Aorta (tissue), 5 donors: ENCODE results near the gene TSNAX. TPM values are rescaled to one million over a fixed set of nuclear protein-coding genes. Genes with fewer than 3 reads are reported as not detected.

Experiments
- ATAC-seq: fragments of 200-7000 bp; cut with Tn5 transposase; one replicate; pipeline ENCODE4 v1.9.1; 2022; ENCODE audit warnings: moderate library complexity; ENCODE audit not compliant: low FRiP score
- DNase-seq, 2 donors: peaks; one replicate each; pipeline ENCODE4 v3.0.0-alpha.2; 2020
- H3K27ac ChIP-seq, 2 donors: one replicate each; pipeline ENCODE4 v1.5.1; 2013; ENCODE audit warnings: low read length in 2 of 2, mild to moderate bottlenecking in 2 of 2, moderate library complexity in 2 of 2, control low read depth in 1 of 2, inconsistent platforms in 1 of 2, low read depth in 1 of 2
- H3K27me3 ChIP-seq, 2 donors: one replicate each; pipeline ENCODE4 v1.6.1; 2013; ENCODE audit warnings: control low read depth in 1 of 2, low read length in 1 of 2, mild to moderate bottlenecking in 1 of 2, moderate library complexity in 1 of 2; ENCODE audit not compliant: insufficient read depth in 2 of 2, control insufficient read depth in 1 of 2
- H3K36me3 ChIP-seq, 2 donors: one replicate each; pipeline ENCODE4 v1.6.1; 2013; ENCODE audit warnings: control low read depth in 1 of 2, low read length in 1 of 2, mild to moderate bottlenecking in 1 of 2; ENCODE audit not compliant: insufficient read depth in 2 of 2, control insufficient read depth in 1 of 2
- H3K4me1 ChIP-seq, 2 donors: one replicate each; pipeline ENCODE4 v1.6.1; 2013; ENCODE audit warnings: low read length in 2 of 2, control low read depth in 1 of 2, mild to moderate bottlenecking in 1 of 2, moderate library complexity in 1 of 2; ENCODE audit not compliant: insufficient read depth in 2 of 2, control insufficient read depth in 1 of 2
- H3K4me3 ChIP-seq, 2 donors: one replicate each; pipeline ENCODE4 v1.5.1; 2013; ENCODE audit warnings: low read length in 2 of 2, control low read depth in 1 of 2, mild to moderate bottlenecking in 1 of 2
- H3K9me3 ChIP-seq: one replicate; pipeline ENCODE4 v1.6.1; 2013; ENCODE audit warnings: mild to moderate bottlenecking, low read length; ENCODE audit not compliant: control insufficient read depth
- WGBS, 2 donors: extraction: QIAGEN DNeasy Blood & Tissue Kit; methylation state at CpG; one replicate each; pipeline ENCODE4 v1.1.7; 2013; 5-methylcytosine and 5-hydroxymethylcytosine counted together
- intact Hi-C, 2 donors: fragments of 100-400 bp; cut with DNase I; formaldehyde crosslinking; loops; one replicate each; pipeline versions ENCODE4 v1.14.2 to v1.15.0; 2022
- long read RNA-seq, 2 donors: library from polyadenylated mRNA; unstranded; transcript quantifications; one replicate each; pipeline ENCODE4 v2.0.0, GENCODE V29; 2020 to 2021
- polyA plus RNA-seq, 2 donors: library from polyadenylated mRNA; stranded (reverse); fragments of 200-250 nt; gene quantifications; one replicate each; pipeline ENCODE4 v1.2.3, GENCODE V29; 2013
- total RNA-seq, 2 donors: library from RNA; stranded (reverse); fragmentation: NEBNext Ultra II Directional; extraction: Animal tissue kit (Norgen Biotek cat#: 25700); gene quantifications; one replicate each; pipeline ENCODE4 v1.2.1, GENCODE V29; 2021
- donor health status: healthy with polysubstance abuse.
- donor health status: Bipolar disorder and iron deficiency.
- donor health status: DM: no; HTN: no; CAD: no.
- donor health status: DM: no; HTN: no; CAD: no.
- donor health status: DM: yes; HTN: yes; CAD: no.

TSNAX gene, protein sequence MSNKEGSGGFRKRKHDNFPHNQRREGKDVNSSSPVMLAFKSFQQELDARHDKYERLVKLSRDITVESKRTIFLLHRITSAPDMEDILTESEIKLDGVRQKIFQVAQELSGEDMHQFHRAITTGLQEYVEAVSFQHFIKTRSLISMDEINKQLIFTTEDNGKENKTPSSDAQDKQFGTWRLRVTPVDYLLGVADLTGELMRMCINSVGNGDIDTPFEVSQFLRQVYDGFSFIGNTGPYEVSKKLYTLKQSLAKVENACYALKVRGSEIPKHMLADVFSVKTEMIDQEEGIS
- 10 to 100 TPM; 37.2 to 42.0 TPM for total RNA-seq
- polyA plus RNA-seq: 10 to 100 TPM; 19.3 to 20.5 TPM
- long read RNA-seq, donor 1, transcript TSNAX-201 (6 exons, 2,650 nt): major isoform, 111 of 127 reads
- long read RNA-seq, donor 1, partial matches to known transcripts: 5 of 127 reads
- long read RNA-seq, donor 1, other reads (novel, unspliced or antisense): 11 of 127 reads
- long read RNA-seq, donor 2, transcript TSNAX-201 (6 exons, 2,650 nt): major isoform, 19 of 24 reads
- long read RNA-seq, donor 2, partial matches to known transcripts: 3 of 24 reads
- long read RNA-seq, donor 2, other reads (novel, unspliced or antisense): 2 of 24 reads

- DNase-seq: peak; percentile 95 to 97
- peak within 1 kb of the TSS in 1 of 2 donors; percentile 85 for H3K27ac ChIP-seq
- peak; percentile 100 for ATAC-seq
- 0% methylated on average over 59 to 61 of the region's 61 CpGs for WGBS, 2 donors
- intact Hi-C loops: loop anchor here (2.0 to 5.0 kb wide), 4 partner anchors 106 to 286 kb away; partner anchors contain the start of genes EGLN1 (in 1 of the 2) and GNPAT (in 1 of the 2)
- H3K4me3 ChIP-seq: peak within 1 kb of the TSS; percentile 71 to 74
- no peaks in the 10 kb centered on the region for H3K9me3 ChIP-seq
- no peaks in the 10 kb centered on the region for H3K27me3 ChIP-seq
- peaks cover 0 to 1% of the 10 kb centered on the region in 2 donors for H3K36me3 ChIP-seq
- peaks cover 0 to 2% of the 10 kb centered on the region in 2 donors for H3K4me1 ChIP-seq
These were observed at the start of gene TSNAX for GRCh38 chr1:231528172-231529029. TSS of gene TSNAX (plus strand) at chr1:231528669. CDS start at chr1:231528811, 142 bp downstream.

DNA sequence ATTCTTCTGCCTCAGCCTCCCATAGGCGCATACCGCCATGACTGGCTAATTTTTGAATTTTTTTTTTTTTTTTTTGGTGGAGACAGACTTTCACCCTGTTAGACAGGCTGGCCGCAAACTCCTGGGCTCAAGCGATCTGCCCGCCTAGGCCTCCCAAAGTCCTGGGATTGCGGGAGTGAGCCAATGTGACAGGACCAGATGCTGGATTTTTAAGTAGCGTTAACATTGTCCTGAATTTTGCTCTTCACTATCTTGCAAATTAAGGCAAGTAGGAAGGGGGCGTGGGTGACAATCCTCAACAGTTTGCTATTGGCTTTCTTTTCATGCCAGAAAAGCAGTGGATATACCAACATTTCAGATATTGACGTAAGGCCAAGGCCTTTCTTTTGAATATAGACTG, 49.7 kb upstream of the TSNAX start:
- DNase-seq (no peak), ATAC-seq (no peak)
- H3K36me3 ChIP-seq: no peaks in the 10 kb centered on the region
- H3K4me3 ChIP-seq: no peak overlapping the region
- H3K9me3 ChIP-seq: no peaks in the 10 kb centered on the region
- no peaks in the 10 kb centered on the region for H3K4me1 ChIP-seq
- WGBS, 2 donors: 92 to 95% methylated on average over 9 of the region's 9 CpGs
- H3K27ac ChIP-seq: no peak overlapping the region
- intact Hi-C loops: no loop called here
- no peaks in the 10 kb centered on the region for H3K27me3 ChIP-seq

DNA sequence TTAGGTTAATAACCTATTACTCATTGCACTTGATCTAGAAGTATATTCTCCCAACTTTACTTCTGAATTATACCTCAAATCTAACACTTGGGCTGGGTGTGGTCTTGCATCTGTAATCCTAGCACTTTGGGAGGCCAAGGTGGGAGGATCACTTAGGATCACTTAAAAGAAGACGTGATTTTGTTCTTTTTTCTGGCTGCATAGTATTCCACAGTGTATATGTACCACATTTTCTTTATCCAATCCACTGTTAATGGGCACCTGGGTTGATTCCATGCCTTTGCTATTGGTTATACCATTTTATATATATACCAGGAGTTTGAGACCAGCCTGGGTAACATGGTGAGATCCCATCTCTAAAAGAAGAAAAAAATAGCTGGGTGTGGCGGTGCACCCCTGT, 48.5 kb upstream of the TSNAX start:
- no peak for DNase-seq
- intact Hi-C loops: no loop called here
- H3K27ac ChIP-seq: no peak overlapping the region
- no peak for ATAC-seq
- no peaks in the 10 kb centered on the region for H3K36me3 ChIP-seq
- H3K9me3 ChIP-seq: no peaks in the 10 kb centered on the region
- no peaks in the 10 kb centered on the region for H3K4me1 ChIP-seq
- 96 to 100% methylated on average over 2 of the region's 2 CpGs for WGBS, 2 donors
- no peaks in the 10 kb centered on the region for H3K27me3 ChIP-seq
- no peak overlapping the region for H3K4me3 ChIP-seq

DNA sequence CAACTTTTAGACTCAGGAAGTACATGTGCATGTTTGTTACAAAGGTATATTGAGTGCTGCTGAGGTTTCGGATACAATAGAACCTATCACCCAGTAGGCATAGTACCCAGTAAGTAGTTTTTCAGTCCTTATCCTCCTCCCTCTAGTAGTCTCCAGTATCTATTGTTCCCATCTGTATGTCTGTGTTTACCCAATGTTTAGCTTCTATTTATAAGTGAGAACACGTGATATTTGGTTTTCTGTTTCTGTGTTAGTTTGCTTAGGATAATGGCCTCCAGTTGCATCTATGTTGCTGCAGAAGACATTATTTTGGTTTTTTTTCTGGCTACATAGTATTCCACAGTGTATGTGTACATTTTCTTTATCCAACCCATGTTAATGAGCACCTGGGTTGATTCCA, 47.2 kb upstream of the TSNAX start:
- Histone ChIP-seq H3K36me3 (no peaks in the 10 kb centered on the region), H3K4me3 (no peak overlapping the region), H3K9me3 (no peaks in the 10 kb centered on the region), H3K27ac (no peak overlapping the region), H3K4me1 (no peaks in the 10 kb centered on the region), H3K27me3 (no peaks in the 10 kb centered on the region)
- 73 to 85% methylated on average over 2 of the region's 2 CpGs for WGBS, 2 donors
- intact Hi-C loops: no loop called here
- ATAC-seq: no peak
- no peak for DNase-seq

GRCh38 chr1:231485029-231485784, 43.3 kb upstream of the TSNAX start:
- ATAC-seq (no peak), DNase-seq (no peak)
- Histone ChIP-seq H3K4me3 (no peak overlapping the region), H3K36me3 (no peaks in the 10 kb centered on the region), H3K27me3 (no peaks in the 10 kb centered on the region), H3K9me3 (no peaks in the 10 kb centered on the region), H3K4me1 (no peaks in the 10 kb centered on the region), H3K27ac (no peak overlapping the region)
- intact Hi-C loops: no loop called here
- whole genome bisulfite sequencing, 2 donors: 20 to 35% methylated on average over 6 of the region's 6 CpGs

- Histone ChIP-seq H3K27ac (no peak overlapping the region), H3K4me1 (no peaks in the 10 kb centered on the region), H3K4me3 (no peak overlapping the region), H3K9me3 (no peaks in the 10 kb centered on the region), H3K27me3 (no peaks in the 10 kb centered on the region), H3K36me3 (no peaks in the 10 kb centered on the region)
- DNase-seq: no peak
- no peak for ATAC-seq
- 85% methylated on average over 1 of the region's 1 CpG for WGBS, 2 donors
- intact Hi-C loops: no loop called here
These were observed 41.5 kb upstream of the TSNAX start for GRCh38 chr1:231487019-231487418.

DNA sequence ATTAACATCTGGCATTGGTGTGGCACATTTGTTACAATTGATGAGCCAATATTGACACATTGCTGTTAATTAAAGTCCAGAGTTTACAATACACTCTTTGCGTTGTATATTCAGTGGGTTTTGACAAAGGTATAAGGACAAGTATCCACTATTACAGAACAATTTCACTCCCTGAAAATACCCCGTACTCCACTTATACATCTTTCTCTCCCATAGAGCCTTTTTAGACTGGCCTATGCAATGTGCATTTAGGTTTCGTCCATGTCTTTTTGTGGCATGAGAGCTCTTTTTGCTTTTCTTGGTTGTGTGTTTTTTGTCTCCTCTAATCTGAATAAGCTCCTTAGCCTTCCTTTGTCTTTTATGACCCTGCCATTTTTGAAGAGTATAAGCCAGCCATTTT, 40.6 kb upstream of the TSNAX start:
- Histone ChIP-seq H3K4me3 (no peak overlapping the region), H3K4me1 (no peaks in the 10 kb centered on the region), H3K27ac (no peak overlapping the region), H3K36me3 (no peaks in the 10 kb centered on the region), H3K27me3 (no peaks in the 10 kb centered on the region), H3K9me3 (no peaks in the 10 kb centered on the region)
- 93 to 96% methylated on average over 3 of the region's 3 CpGs for whole genome bisulfite sequencing, 2 donors
- DNase-seq (no peak), ATAC-seq (no peak)
- intact Hi-C loops: no loop called here
